Gastrocnemius medialis (tissue), 4 donors: Measurements from ENCODE around the gene KATNAL1. TPM values are rescaled to one million over a fixed set of nuclear protein-coding genes. Genes with fewer than 3 reads are reported as not detected.

Experiments
- ATAC-seq, 2 donors: fragments of 150-250 bp; one replicate each; pipeline ENCODE4 v1.9.1; 2016
- DNase-seq, 2 donors: peaks; one replicate each; pipeline ENCODE4 v3.0.0-alpha.2; 2019
- H3K27ac ChIP-seq, 4 donors: fragments of 200-600 bp; sonication (generic); 1 replicate in 1 of 4; 2 replicates in 3 of 4; pipeline ENCODE4 v1.5.1; 2016 to 2018; ENCODE audit warnings: mild to moderate bottlenecking in 2 of 4, moderate library complexity in 1 of 4
- H3K27me3 ChIP-seq, 3 donors: fragments of 200-600 bp; sonication (generic) in 2 of 3; 1 replicate in 1 of 3; 2 replicates in 2 of 3; pipeline versions ENCODE4 v1.5.1 to v1.6.0; 2016 to 2019; ENCODE audit warnings: mild to moderate bottlenecking in 1 of 3, moderate library complexity in 1 of 3
- H3K36me3 ChIP-seq, 2 donors: fragments of 200-600 bp; sonication (generic) in 1 of 2; one replicate each; pipeline ENCODE4 v1.5.1; 2017 to 2018
- H3K4me1 ChIP-seq, 2 donors: fragments of 200-600 bp; sonication (generic) in 1 of 2; one replicate each; pipeline ENCODE4 v1.5.1; 2016 to 2017; ENCODE audit warnings: mild to moderate bottlenecking in 2 of 2
- H3K4me3 ChIP-seq, 4 donors: fragments of 200-600 bp; sonication (generic) in 3 of 4; 1 replicate in 1 of 4; 2 replicates in 3 of 4; pipeline ENCODE4 v1.5.1; 2016 to 2019; ENCODE audit warnings: mild to moderate bottlenecking in 2 of 4
- H3K9me3 ChIP-seq, 3 donors: fragments of 200-600 bp; sonication (generic) in 2 of 3; 1 replicate in 1 of 3; 2 replicates in 2 of 3; pipeline ENCODE4 v1.5.1; 2016 to 2019
- CTCF ChIP-seq, 5 experiments: fragments of 450-650 bp in 3 of 5; fragments of 200-600 bp in 2 of 5; sonication (generic) in 2 of 5; IDR thresholded peaks in 4 of 5; conservative IDR thresholded peaks in 1 of 5; 1 replicate in 4 of 5; 2 replicates in 1 of 5; pipeline ENCODE4 v1.5.1; 2016 to 2019; ENCODE audit warnings: antibody characterized with exemption in 5 of 5, mild to moderate bottlenecking in 3 of 5, moderate library complexity in 3 of 5
- POLR2A ChIP-seq, 2 donors: fragments of 450-650 bp; IDR thresholded peaks; one replicate each; pipeline ENCODE4 v1.6.1; 2017; ENCODE audit warnings: antibody characterized with exemption in 2 of 2, mild to moderate bottlenecking in 2 of 2, moderate library complexity in 2 of 2
- in situ Hi-C, 4 donors: fragments of 200-750 bp; cut with MboI; loops; one replicate each; pipeline versions ENCODE4 v1.15.0 to v1.8.0; 2017; ENCODE audit warnings: low sequenced_read_pairs in 4 of 4
- intact Hi-C: fragments of 100-400 bp; cut with DNase I; formaldehyde crosslinking; loops from one replicate; pipeline ENCODE4 v1.15.1; 2023; ENCODE audit warnings: low total_unique reads
- total RNA-seq, 4 donors: library from RNA; depleted of rRNA; stranded (reverse); fragments of >200 nt; gene quantifications; one replicate each; pipeline versions ENCODE4 v1.1.0 to v1.2.3, GENCODE V29; 2016

The KATNAL1 gene
- total RNA-seq, 4 donors from 2014 or later: 10.2 to 18.9 (median 12.1) TPM

DNA sequence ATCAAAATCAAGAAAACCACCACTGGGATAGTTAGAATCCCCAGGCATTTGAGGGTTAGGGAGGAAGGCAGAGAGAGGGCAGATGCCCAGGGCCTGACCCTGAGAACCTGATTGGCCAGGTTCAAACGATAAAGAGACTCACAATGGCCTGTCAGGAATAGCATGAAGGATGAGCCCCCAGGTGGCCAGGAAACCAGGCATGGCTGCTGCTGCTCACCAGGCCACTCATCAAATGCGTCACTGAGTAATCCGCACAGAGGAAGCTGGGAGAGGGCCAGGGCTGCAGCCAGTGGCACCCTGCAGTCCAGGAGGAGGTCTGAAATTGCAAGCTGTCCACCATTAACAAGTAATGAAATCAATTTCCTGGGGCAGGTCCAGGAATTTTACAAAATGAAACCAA lies 111.3 kb downstream of the KATNAL1 start:
- H3K4me1 ChIP-seq: no peaks in the 10 kb centered on the region
- no peaks in the 10 kb centered on the region for H3K36me3 ChIP-seq
- H3K27me3 ChIP-seq: no peaks in the 10 kb centered on the region
- H3K9me3 ChIP-seq: no peaks in the 10 kb centered on the region
- ATAC-seq (no peak), DNase-seq (no peak)
- intact Hi-C loops: no loop called here
- no peak overlapping the region for H3K27ac ChIP-seq
- in situ Hi-C loops: no loop called here
- TF ChIP-seq POLR2A (IDR thresholded peaks at IDR 0.05) (no peak), CTCF (IDR thresholded peaks at IDR 0.05 in 4 of 5, conservative IDR thresholded peaks at IDR 0.05 in 1 of 5) (no peak)
- no peak overlapping the region for H3K4me3 ChIP-seq

- TF ChIP-seq POLR2A (IDR thresholded peaks at IDR 0.05) (no peak), CTCF (IDR thresholded peaks at IDR 0.05 in 4 of 5, conservative IDR thresholded peaks at IDR 0.05 in 1 of 5) (no peak)
- ATAC-seq: no peak
- in situ Hi-C loops (no loop called here), intact Hi-C loops (no loop called here)
- Histone ChIP-seq H3K4me3 (no peak overlapping the region), H3K36me3 (no peaks in the 10 kb centered on the region), H3K4me1 (no peaks in the 10 kb centered on the region), H3K9me3 (no peaks in the 10 kb centered on the region), H3K27ac (no peak overlapping the region), H3K27me3 (no peaks in the 10 kb centered on the region)
- no peak for DNase-seq
These were observed 112.4 kb downstream of the KATNAL1 start for GRCh38 chr13:30194906-30195305.

DNA sequence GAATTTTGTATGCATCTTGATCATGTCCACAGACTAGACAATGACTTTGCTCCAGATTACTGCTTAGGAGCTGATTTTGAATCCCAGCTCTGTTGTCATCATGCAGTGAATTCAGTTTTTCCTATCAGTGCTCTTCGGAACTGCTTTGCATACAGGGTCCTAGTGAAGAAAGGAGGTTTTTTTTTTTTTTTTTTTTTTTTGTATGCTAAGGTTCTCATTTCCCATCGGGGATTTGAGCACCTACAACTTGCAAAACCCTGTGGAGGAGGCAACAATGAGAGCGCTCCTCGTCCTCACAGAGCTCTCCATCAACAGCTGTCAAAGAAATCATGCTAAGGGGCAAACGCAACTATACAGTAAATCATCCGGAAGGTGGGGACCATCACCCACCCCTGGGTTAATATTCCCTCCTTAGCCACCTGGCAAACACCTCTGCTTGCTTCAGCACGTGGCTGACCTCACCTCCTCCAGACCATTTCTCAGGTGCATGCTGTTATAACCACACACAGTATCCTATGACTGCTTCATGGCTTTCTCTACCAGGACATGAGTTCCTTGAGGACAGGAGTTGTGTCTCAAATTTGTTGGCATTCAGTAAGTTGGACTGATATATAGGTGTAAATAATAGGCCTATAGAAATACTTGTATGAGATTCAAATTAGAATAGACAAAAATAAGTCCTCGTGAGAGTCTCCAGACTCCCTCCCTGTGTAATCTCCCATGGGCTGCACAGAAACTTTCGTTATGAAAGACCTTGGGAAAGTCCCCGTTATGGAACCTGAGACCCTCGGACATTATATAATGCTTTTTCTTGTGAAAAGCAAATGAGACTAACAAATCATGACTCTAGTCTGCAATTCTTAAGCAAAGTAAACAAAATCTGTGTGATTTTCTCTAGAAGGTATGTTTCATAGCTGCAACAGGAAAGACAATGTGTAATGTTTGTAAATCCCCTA lies 113.8 kb downstream of the KATNAL1 start:
- in situ Hi-C loops: no loop called here
- DNase-seq: no peak

DNA sequence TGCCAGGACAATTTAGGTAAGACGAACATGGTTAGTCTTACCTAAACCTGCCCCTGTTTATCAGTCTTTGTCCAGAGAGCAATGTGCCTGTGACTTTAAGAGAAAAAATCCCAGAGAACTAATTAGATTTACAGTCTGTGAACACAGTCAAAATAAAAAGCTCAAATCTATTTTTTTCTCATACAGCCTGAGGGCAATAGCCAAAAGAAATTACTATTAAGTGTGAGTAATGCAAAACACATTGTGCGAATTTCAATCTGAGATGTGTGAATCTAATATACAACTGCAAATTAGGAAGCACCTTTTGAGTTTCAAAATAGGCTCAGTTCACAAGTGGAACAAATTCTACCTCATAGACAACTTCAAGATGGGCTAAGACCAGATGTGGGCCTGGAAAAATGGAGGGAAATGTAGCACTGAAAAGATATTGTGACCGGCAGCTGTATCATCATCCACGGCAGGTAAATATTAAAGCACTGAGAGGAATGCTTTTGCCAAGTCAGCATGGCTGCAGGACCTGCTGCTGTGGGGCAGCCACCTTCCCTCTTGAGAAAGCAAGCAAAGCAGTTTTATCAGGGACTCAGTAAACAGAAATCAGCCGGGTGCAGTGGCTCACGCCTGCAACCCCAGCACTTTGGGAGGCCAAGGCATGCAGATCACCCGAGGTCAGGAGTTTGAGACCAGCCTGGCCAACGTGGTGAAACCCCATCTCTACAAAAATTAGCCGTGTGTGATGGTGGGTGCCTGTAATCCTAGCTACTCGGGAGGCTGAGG lies 114.8 kb downstream of the KATNAL1 start:
- Histone ChIP-seq H3K27me3 (no peaks in the 10 kb centered on the region), H3K36me3 (no peaks in the 10 kb centered on the region), H3K27ac (no peak overlapping the region), H3K4me3 (no peak overlapping the region), H3K4me1 (no peaks in the 10 kb centered on the region), H3K9me3 (no peaks in the 10 kb centered on the region)
- no peak for TF ChIP-seq CTCF (IDR thresholded peaks at IDR 0.05 in 4 of 5, conservative IDR thresholded peaks at IDR 0.05 in 1 of 5)
- no peak for TF ChIP-seq POLR2A (IDR thresholded peaks at IDR 0.05)
- in situ Hi-C loops: no loop called here
- no peak for DNase-seq
- intact Hi-C loops: no loop called here
- ATAC-seq: no peak

More for the DNA sequence above, 113.8 kb downstream of the KATNAL1 start:
- intact Hi-C loops: no loop called here
- no peak for ATAC-seq
- H3K27me3 ChIP-seq: no peaks in the 10 kb centered on the region
- H3K4me1 ChIP-seq: no peaks in the 10 kb centered on the region
- TF ChIP-seq CTCF (IDR thresholded peaks at IDR 0.05 in 4 of 5, conservative IDR thresholded peaks at IDR 0.05 in 1 of 5): no peak
- no peak for TF ChIP-seq POLR2A (IDR thresholded peaks at IDR 0.05)
- H3K27ac ChIP-seq: no peak overlapping the region
- H3K36me3 ChIP-seq: no peaks in the 10 kb centered on the region
- no peak overlapping the region for H3K4me3 ChIP-seq
- H3K9me3 ChIP-seq: no peaks in the 10 kb centered on the region
